HUDEP-2 (cell line): ENCODE measurements around the gene MYORG.
"Not testable (repeated sequence)": the region's sequence is repeated elsewhere in the genome, so short reads cannot be mapped to it uniquely, and the experiment has no call there.

Source experiments
- DNase-seq, 76 experiments: peaks; one replicate each; lab custom pipeline; 2025; ENCODE audit not compliant: unreplicated experiment in 76 of 76; lab: John Stamatoyannopoulos, UW

MYORG gene

GRCh38 chr9:34370970-34371880, 5.5 kb downstream of the MYORG start:
- DNase-seq = no peak

GRCh38 chr9:34370335-34370969, 6.2 kb downstream of the MYORG start:
- no peak for DNase-seq

DNA sequence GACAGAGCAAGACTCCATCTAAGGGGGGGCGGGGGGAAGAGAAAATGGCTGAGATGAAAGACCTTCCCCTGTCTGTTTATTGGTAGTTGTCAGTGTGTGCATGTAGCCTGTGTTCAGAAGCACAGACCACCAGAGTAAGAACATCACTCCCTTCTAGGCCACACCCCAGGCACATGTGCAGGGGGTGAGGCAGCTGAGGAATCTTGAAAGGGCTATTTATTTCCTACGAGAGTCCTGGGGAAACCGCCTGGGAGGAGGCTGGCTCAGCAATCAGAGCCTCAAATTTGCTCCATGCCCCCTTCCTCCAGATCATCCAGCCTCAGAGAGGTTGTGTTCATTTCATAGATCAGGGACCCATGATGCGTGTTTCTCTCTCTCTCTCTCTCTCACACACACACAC, 7.1 kb downstream of the MYORG start:
- no peak for DNase-seq

DNA sequence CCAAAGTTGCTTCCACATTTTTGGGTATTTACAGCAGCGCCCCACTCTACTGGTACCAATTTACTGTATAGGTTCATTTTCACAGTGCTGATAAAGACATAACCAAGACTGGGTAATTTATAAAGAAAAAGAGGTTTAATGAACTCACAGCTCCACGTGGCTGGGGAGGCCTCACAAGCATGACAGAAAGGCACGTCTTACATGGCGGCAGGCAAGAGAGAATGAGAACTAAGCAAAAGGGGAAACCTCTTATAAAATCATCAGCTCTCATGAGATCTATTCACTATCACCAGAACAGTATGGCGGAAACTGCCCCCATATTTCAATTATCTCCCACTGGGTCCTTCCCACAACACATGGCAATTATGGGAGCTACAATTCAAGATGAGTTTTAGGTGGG, 7.9 kb downstream of the MYORG start:
- not testable (repeated sequence) for DNase-seq

GRCh38 chr9:34367751-34368410, 8.8 kb downstream of the MYORG start:
- DNase-seq = not testable (repeated sequence)

DNA sequence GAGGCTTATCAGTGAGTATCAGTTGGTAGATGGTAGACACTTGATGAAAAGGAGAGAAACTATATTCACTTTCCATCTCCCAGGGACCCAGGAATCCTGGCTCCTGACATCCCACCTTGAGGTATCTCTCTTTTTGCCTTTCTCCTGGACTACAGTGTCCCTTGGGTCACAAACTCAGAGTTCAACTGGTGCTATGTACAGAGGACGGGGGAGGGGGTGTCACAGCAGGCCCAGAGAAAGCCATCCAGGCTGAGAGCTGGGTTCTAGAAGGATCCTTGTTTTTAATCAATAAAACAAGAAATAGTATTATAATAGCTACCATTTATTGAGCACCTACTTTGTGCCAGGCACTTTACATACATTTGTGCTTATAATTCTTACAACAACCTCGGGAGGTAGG, 10.3 kb downstream of the MYORG start:
- DNase-seq = no peak

DNA sequence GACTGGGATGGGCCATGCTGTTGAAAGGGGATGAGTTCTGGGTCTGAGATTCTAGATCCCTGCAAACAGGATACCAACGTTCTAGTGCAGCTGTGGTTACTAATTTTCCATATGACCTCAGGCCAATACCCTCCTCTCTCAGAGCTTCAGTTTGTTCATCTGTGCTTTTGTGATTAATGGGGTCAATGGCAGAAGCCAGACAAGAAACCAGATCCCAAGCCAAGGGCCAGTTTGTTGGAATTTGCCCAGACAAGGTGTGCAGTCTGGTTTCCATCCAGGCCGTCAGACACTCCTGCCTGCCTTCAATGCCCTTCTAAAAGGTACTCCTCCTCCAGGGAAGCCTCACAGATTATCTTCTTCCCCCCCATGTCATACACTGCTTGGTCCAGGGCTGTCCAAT, 11.4 kb downstream of the MYORG start:
- no peak for DNase-seq

- DNase-seq = no peak
Observed at GRCh38 chr9:34363619-34364351, 12.9 kb downstream of the MYORG start.

DNA sequence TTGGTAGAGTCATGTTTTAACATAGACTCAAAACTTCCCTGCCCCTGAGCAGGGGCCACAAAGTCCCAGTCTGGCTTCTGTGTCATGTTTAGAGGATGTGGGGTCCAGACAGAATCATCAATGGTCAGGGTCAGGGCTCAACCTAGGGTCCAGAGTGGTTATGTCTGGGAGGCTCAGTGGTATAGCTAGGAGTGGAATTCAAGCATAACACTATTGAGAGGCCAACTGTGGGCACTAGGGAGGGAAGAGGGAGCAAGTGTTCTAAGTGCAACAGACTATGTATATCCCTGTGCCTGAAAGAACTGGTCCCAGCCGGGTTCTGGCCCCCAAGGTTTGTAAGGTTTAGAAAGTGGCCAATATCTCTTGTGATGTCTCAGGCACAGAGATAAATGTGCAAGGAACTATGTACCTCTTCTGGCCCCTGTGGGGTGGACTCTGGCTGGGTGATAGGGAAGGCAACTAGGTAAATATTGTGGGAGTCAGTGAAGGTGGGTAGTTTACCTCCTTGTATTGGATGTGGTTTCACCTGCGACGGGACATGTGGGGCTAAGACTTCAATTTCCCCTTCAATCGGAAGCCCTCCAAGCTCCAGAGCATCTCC, 14.0 kb downstream of the MYORG start:
- no peak for DNase-seq

GRCh38 chr9:34352957-34353356, 23.7 kb downstream of the MYORG start:
- not testable (repeated sequence) for DNase-seq

DNA sequence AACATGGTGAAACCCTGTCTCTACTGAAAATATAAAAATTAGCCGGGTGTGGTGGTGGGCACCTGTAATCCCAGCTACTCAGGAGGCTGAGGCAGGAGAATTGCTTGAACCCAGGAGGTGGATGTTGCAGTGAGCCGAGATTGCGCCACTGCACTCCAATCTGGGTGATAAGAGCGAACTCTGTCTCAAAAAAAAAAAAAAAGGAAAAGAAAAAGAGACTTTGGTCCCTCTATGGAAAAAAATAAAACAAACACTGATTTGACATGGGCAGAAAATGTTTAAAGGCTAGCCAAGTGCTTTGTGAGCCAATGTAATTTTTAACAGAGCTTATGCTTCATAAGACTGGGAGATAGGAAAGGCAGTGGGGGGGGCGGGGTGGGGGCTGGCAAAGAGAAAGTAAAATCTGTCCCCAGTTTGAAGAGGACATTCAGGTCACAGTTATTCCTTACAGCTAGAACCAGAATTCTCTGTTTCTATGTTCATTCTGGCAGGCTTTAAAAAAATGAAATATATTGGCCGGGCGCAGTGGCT, 24.5 kb downstream of the MYORG start:
- DNase-seq = not testable (repeated sequence)

GRCh38 chr9:34349324-34349723, 27.4 kb downstream of the MYORG start:
- no peak for DNase-seq

DNA sequence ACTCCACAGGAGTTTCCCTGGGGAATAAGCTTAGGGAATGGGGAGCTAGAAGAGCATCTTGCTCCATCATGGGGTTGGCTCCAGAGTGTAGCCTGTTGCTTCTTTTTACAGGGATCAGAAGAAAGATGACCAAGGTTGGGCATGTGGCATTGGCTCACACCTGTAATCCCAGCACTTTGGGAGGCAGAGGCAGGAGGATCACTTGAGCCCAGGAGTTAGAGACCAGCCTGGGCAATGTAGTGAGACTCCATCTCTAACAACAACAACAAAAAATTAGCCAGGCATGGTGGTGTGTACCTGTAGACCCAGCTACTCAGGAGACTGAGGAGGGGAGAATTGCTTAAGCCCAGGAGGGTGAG, 28.9 kb downstream of the MYORG start:
- DNase-seq = no peak

DNA sequence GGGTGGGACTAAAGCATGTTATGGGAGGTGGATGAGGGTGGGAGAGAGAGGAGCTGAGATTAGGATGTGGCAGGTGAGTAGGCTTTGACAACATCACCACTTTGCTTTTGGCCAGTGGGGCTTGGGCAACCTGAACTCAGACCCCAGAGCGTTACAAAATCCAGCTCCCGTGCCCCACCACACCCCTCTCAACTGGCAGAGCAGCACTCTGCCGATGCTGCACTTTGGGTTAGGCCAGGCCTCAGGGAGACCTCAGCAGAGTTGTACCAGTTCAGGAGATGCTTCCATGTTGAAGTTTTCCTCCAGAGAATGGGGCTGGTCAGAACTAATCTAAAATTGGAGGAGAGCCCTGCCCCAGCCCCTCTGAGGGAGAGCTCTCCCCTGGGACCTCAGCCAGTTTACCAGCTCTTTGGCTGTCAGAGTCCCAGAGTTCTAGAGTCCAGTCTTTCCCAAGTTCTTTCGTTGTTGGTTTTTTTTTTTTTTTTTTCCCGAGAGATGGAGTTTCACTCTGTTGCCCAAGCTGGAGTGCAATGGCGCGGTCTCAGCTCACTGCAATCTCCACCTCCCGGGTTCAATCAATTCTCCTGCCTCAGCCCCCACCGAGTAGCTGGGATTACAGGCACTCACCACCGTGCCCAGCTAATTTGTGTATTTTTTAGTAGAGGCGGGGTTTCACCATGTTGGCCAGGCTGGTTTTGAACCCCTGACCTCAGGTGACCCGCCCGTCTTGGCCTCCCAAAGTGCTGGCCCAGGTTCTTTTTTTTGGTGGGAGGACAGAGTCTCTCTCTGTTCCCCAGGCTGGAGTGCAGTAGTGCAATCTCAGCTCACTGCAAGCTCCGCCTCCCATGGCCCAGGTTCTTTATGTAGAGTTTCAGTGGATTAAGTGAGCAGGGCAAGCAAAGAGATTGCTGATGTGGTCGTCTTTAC, 29.6 kb downstream of the MYORG start:
- DNase-seq = no peak

GRCh38 chr9:34343605-34344004, 33.1 kb downstream of the MYORG start:
- no peak for DNase-seq

- DNase-seq = no peak
Observed at GRCh38 chr9:34343090-34343489, 33.6 kb downstream of the MYORG start.

DNA sequence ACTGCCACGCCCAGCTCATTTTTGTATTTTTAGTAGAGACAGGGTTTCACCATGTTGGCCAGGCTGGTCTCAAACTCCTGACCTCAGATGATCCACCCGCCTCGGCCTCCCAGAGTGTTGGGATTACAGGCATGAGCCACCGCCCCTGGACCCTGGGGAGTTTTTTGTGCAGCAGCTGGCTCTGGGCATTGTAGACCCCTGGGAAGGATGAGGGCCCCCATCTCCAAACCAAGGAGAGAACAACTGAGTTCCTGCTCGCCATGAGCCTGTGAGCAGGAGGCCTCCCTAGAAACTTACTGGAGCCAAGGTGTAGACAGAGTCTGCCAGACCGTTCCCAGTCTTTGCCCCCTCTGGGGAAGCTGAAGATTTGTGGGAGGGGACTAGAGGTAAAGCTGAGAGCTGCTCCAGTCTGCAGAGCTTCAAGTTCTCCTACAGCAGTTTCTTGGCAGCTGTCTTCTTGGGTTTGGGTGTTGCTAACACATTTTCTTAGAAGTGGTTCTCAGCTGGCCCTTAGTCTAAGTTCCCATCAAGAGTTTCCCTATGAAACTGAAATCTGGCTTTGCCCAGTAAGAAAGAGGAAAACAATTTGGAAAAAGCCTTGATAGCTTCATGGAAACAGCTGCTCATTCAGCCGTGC, 34.9 kb downstream of the MYORG start:
- no peak for DNase-seq

GRCh38 chr9:34338665-34339385, 37.9 kb downstream of the MYORG start:
- DNase-seq = no peak
